IMR-90 (cell line): ENCODE results near the gene PBX3. TPM values are rescaled to one million over a fixed set of nuclear protein-coding genes. Genes with fewer than 3 reads are reported as not detected.

Source experiments
- ATAC-seq: fragments of 200-7000 bp; cut with Tn5 transposase; 2 replicates; pipeline ENCODE4 v1.9.1; 2020; ENCODE audit warnings: low read depth, mild to moderate bottlenecking, moderate library complexity
- BruUV-seq: library from RNA; stranded (reverse); fragments of 400-500 nt; replicated peaks from 2 replicates; lab custom pipeline; 2021; lab: Mats Ljungman, UMichigan
- CTCF ChIA-PET: fragments of 300-600 bp; formaldehyde crosslinking; extraction: SDS; loops from one replicate; lab custom pipeline; 2021; ENCODE audit warnings: antibody characterized with exemption; lab: Yijun Ruan, JAX
- POLR2A ChIA-PET: fragments of 300-600 bp; sonication (Branson Sonifier 250); formaldehyde crosslinking; loops from one replicate; lab custom pipeline; 2022; ENCODE audit warnings: antibody characterized with exemption; ENCODE audit not compliant: unreplicated experiment; lab: Charles Lee
- DNase-seq: peaks from one replicate; pipeline ENCODE4 v3.0.0; 2013
- H2AFZ ChIP-seq: replicated peaks from 2 replicates; pipeline ENCODE3; 2013; ENCODE audit warnings: low read length, mild to moderate bottlenecking; ENCODE audit not compliant: poor library complexity
- H2AK5ac ChIP-seq: 2 replicates; pipeline ENCODE4 v1.6.1; 2013; ENCODE audit warnings: low read depth, low read length, inconsistent platforms
- H2AK9ac ChIP-seq: replicated peaks from 2 replicates; pipeline ENCODE3; 2013; ENCODE audit warnings: mild to moderate bottlenecking, low read depth, low read length, moderate library complexity; ENCODE audit not compliant: poor library complexity
- H2BK120ac ChIP-seq: 2 replicates; pipeline ENCODE4 v1.6.1; 2013; ENCODE audit warnings: low read depth, low read length, inconsistent platforms
- H2BK15ac ChIP-seq: 3 replicates; pipeline ENCODE4 v1.6.1; 2013; ENCODE audit warnings: low read depth, low read length, inconsistent platforms
- H2BK20ac ChIP-seq: 2 replicates; pipeline ENCODE4 v1.6.1; 2013; ENCODE audit warnings: low read depth, mild to moderate bottlenecking, inconsistent platforms, low read length, moderate library complexity
- H2BK5ac ChIP-seq: 2 replicates; pipeline ENCODE4 v1.6.1; 2013; ENCODE audit warnings: mild to moderate bottlenecking, low read depth, low read length, inconsistent platforms; ENCODE audit not compliant: poor library complexity, severe bottlenecking
- H3K14ac ChIP-seq: replicated peaks from 2 replicates; pipeline ENCODE4 v1.6.1; 2013; ENCODE audit warnings: low read depth, low read length, inconsistent platforms
- H3K18ac ChIP-seq: 2 replicates; pipeline ENCODE4 v1.6.1; 2013; ENCODE audit warnings: low read depth, low read length, control low read depth
- H3K23ac ChIP-seq: 2 replicates; pipeline ENCODE4 v1.6.1; 2013; ENCODE audit warnings: low read depth, low read length, inconsistent platforms
- H3K27ac ChIP-seq: 2 replicates; pipeline ENCODE4 v1.5.1; 2013; ENCODE audit warnings: mild to moderate bottlenecking, control low read depth, low read length; ENCODE audit not compliant: insufficient read depth
- H3K27me3 ChIP-seq: 2 replicates; pipeline ENCODE4 v1.6.1; 2013; ENCODE audit warnings: low read length; ENCODE audit not compliant: control insufficient read depth, insufficient read depth
- H3K36me3 ChIP-seq: 2 replicates; pipeline ENCODE4 v1.6.1; 2013; ENCODE audit warnings: low read length, mixed read lengths; ENCODE audit not compliant: control insufficient read depth, insufficient read depth
- H3K4ac ChIP-seq: 2 replicates; pipeline ENCODE4 v1.6.1; 2013; ENCODE audit warnings: low read depth, low read length, inconsistent platforms
- H3K4me1 ChIP-seq: 2 replicates; pipeline ENCODE4 v1.6.1; 2013; ENCODE audit warnings: low read length, mixed read lengths; ENCODE audit not compliant: control insufficient read depth, insufficient read depth
- H3K4me2 ChIP-seq: 2 replicates; pipeline ENCODE4 v1.6.1; 2013; ENCODE audit warnings: low read depth, mild to moderate bottlenecking, control low read depth, low read length, moderate library complexity
- H3K4me3 ChIP-seq: 2 replicates; pipeline ENCODE4 v1.5.1; 2013; ENCODE audit warnings: low read depth, mild to moderate bottlenecking, control low read depth, low read length, moderate library complexity; ENCODE audit not compliant: insufficient read depth
- H3K56ac ChIP-seq: 2 replicates; pipeline ENCODE4 v1.6.1; 2013; ENCODE audit warnings: low read length, inconsistent platforms; ENCODE audit not compliant: insufficient read depth; ENCODE audit errors: extremely low read depth
- H3K79me1 ChIP-seq, 2 experiments: 2 replicates each; pipeline ENCODE4 v1.6.1; 2013; ENCODE audit warnings: low read length in 2 of 2, inconsistent platforms in 1 of 2, low read depth in 1 of 2
- H3K9ac ChIP-seq: 2 replicates; pipeline ENCODE4 v1.6.1; 2013; ENCODE audit warnings: low read depth, low read length, control low read depth
- H3K9me1 ChIP-seq: 2 replicates; pipeline ENCODE4 v1.6.1; 2013; ENCODE audit warnings: low read length, inconsistent platforms; ENCODE audit not compliant: insufficient read depth
- H3K9me3 ChIP-seq: 2 replicates; pipeline ENCODE4 v1.6.1; 2013; ENCODE audit warnings: low read length; ENCODE audit not compliant: control insufficient read depth, insufficient read depth
- H4K20me1 ChIP-seq: 2 replicates; pipeline ENCODE4 v1.6.1; 2013; ENCODE audit warnings: low read length, inconsistent platforms; ENCODE audit not compliant: insufficient read depth
- H4K5ac ChIP-seq: 2 replicates; pipeline ENCODE4 v1.6.1; 2013; ENCODE audit warnings: mild to moderate bottlenecking, low read depth, low read length, control low read depth
- H4K8ac ChIP-seq, 2 experiments: 2 replicates each; pipeline ENCODE4 v1.6.1; 2013; ENCODE audit warnings: low read depth in 2 of 2, low read length in 2 of 2, control low read depth in 1 of 2, inconsistent platforms in 1 of 2
- H4K91ac ChIP-seq: 2 replicates; pipeline ENCODE4 v1.6.1; 2013; ENCODE audit warnings: low read depth, low read length, inconsistent platforms; ENCODE audit not compliant: insufficient read depth
- BHLHE40 ChIP-seq: fragments of 150-350 bp; IDR thresholded peaks from 2 replicates; pipeline ENCODE4 v1.6.1; 2016; ENCODE audit warnings: mild to moderate bottlenecking, low read depth, low read length
- CEBPB ChIP-seq: IDR thresholded peaks from 2 replicates; pipeline ENCODE4 v1.6.1; 2012; ENCODE audit warnings: low read depth, low read length, improper control_type of control experiment
- CHD1 ChIP-seq: IDR thresholded peaks from 2 replicates; pipeline ENCODE4 v1.6.1; 2012; ENCODE audit warnings: low read depth, low read length, improper control_type of control experiment
- CTCF ChIP-seq: conservative IDR thresholded peaks from 2 replicates; pipeline ENCODE4 v1.5.1; 2012; ENCODE audit warnings: mild to moderate bottlenecking, low read depth, low read length, improper control_type of control experiment
- ELK1 ChIP-seq: fragments of 150-350 bp; IDR thresholded peaks from 2 replicates; pipeline ENCODE4 v1.6.1; 2016; ENCODE audit warnings: low read depth, mild to moderate bottlenecking, low read length, moderate library complexity, borderline replicate concordance
- MAFK ChIP-seq: IDR thresholded peaks from 2 replicates; pipeline ENCODE4 v1.6.1; 2012; ENCODE audit warnings: low read depth, low read length, improper control_type of control experiment
- MXI1 ChIP-seq: IDR thresholded peaks from 2 replicates; pipeline ENCODE4 v1.6.1; 2012; ENCODE audit warnings: low read depth, mild to moderate bottlenecking, low read length, moderate library complexity, borderline replicate concordance
- NFE2L2 ChIP-seq: fragments of 150-350 bp; IDR thresholded peaks from 2 replicates; pipeline ENCODE4 v1.6.1; 2016; ENCODE audit warnings: low read depth, mild to moderate bottlenecking, low read length
- POLR2A ChIP-seq: IDR thresholded peaks from 2 replicates; pipeline ENCODE4 v1.6.1; 2012; ENCODE audit warnings: mild to moderate bottlenecking, low read depth, low read length
- RAD21 ChIP-seq: IDR thresholded peaks from 2 replicates; pipeline ENCODE4 v1.6.1; 2012; ENCODE audit warnings: low read length, improper control_type of control experiment
- RFX5 ChIP-seq: IDR thresholded peaks from 2 replicates; pipeline ENCODE4 v1.8.0; 2012; ENCODE audit warnings: low read depth, mild to moderate bottlenecking, low read length, moderate library complexity
- SMC3 ChIP-seq: fragments of 150-350 bp; IDR thresholded peaks from 2 replicates; pipeline ENCODE4 v1.6.1; 2016; ENCODE audit warnings: low read depth, mild to moderate bottlenecking, antibody characterized with exemption, low read length, moderate library complexity
- USF2 ChIP-seq: fragments of 150-350 bp; IDR thresholded peaks from 2 replicates; pipeline ENCODE4 v1.6.1; 2017; ENCODE audit warnings: mild to moderate bottlenecking, antibody characterized with exemption, low read length, low read depth
- WGBS, 2 experiments: methylation state at CpG; one replicate each; pipeline versions ENCODE4 v1.1.5 to v1.1.7; 2013; ENCODE audit warnings: missing lambda C conversion rate in 2 of 2; ENCODE audit not compliant: insufficient read length in 1 of 2; ENCODE audit errors: extremely low coverage in 2 of 2; 5-methylcytosine and 5-hydroxymethylcytosine counted together
- dilution Hi-C: fragments of 300-500 bp; cut with HindIII; formaldehyde crosslinking; loops from one replicate; pipeline ENCODE4 v1.14.3; 2018; ENCODE audit warnings: low sequenced_read_pairs; ENCODE audit not compliant: unreplicated experiment
- in situ Hi-C: fragments of 300-500 bp; cut with MboI; formaldehyde crosslinking; loops from 3 replicates; pipeline ENCODE4 v1.14.3; 2019; ENCODE audit warnings: low sequenced_read_pairs, inconsistent platforms, mixed read lengths
- intact Hi-C: fragments of 100-400 bp; cut with micrococcal nuclease; formaldehyde crosslinking; loops from 2 replicates; pipeline ENCODE4 v1.10.0; 2022
- polyA plus RNA-seq, 3 experiments: library from polyadenylated mRNA; depleted of rRNA; stranded (reverse); fragments of >200 nt; gene quantifications; 2 replicates each; pipeline ENCODE4 v1.2.3, GENCODE V29; 2012; ENCODE audit warnings: low replicate concordance in 1 of 3
- total RNA-seq: library from RNA; depleted of rRNA; stranded (reverse); fragments of >200 nt; gene quantifications from 2 replicates; pipeline ENCODE4 v1.2.3, GENCODE V29; 2012

PBX3 gene
- total and polyA plus RNA-seq, 2 of the 4 experiments (the other 2 are of a cell fraction): 12.0 to 15.6 TPM

DNA sequence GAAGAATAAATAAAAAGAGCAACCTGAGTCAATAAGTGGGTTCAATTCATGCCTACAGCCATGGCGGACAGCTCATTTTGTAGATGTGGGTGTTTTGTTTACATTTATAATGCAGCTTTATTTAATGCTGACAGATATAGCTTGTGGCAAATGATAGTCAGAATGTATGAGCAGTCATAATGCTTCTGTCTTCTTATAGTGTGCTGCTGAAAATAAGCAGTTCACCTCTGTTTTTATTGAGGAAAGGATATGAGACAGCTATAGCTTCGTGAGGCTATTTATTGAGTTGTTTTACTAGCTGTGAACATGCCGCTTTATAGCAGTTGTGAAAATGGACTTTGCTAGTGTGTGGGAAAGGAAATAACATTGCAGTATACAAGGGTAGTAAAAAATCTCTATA is 147.4 kb downstream of the PBX3 start:
- H3K9ac ChIP-seq: no peak overlapping the region
- no peak overlapping the region for H4K91ac ChIP-seq
- no peak overlapping the region for H3K56ac ChIP-seq
- H3K27ac ChIP-seq: no peak overlapping the region
- no peak overlapping the region for H2AK9ac ChIP-seq
- TF ChIP-seq SMC3 (no peak), USF2 (no peak), CEBPB (no peak), POLR2A (no peak), RFX5 (no peak), MXI1 (no peak), NFE2L2 (no peak), CTCF (no peak), CHD1 (no peak), RAD21 (no peak), BHLHE40 (no peak), MAFK (no peak), ELK1 (no peak)
- no peak overlapping the region for H2BK5ac ChIP-seq
- no peak overlapping the region for H3K14ac ChIP-seq
- H3K4ac ChIP-seq: no peak overlapping the region
- H3K4me1 ChIP-seq: no peaks in the 10 kb centered on the region
- WGBS, 2 experiments: 100% methylated on average over 1 of the region's 3 CpGs; no CpG with 5 or more reads in 1 of the 2 experiments
- H3K4me2 ChIP-seq: no peak overlapping the region
- no peak overlapping the region for H3K4me3 ChIP-seq
- dilution Hi-C loops: no loop called here
- ChIA-PET POLR2A (no interaction called here), CTCF (interaction anchor here (1.0 kb wide), 1 partner anchor 25 kb away, joined by 5 read pairs; no protein-coding TSS in a partner anchor)
- intact Hi-C loops: no loop called here
- no peaks in the 10 kb centered on the region for H3K9me3 ChIP-seq
- H3K23ac ChIP-seq: no peak overlapping the region
- no peak overlapping the region for H2AK5ac ChIP-seq
- H3K18ac ChIP-seq: no peak overlapping the region
- H4K8ac ChIP-seq: no peak overlapping the region
- in situ Hi-C loops: no loop called here
- no peak overlapping the region for H2BK120ac ChIP-seq
- no peak overlapping the region for H4K5ac ChIP-seq
- H3K9me1 ChIP-seq: no peaks in the 10 kb centered on the region
- DNase-seq: no peak
- H3K27me3 ChIP-seq: no peaks in the 10 kb centered on the region
- no peak overlapping the region for H2BK20ac ChIP-seq
- H2BK15ac ChIP-seq: no peak overlapping the region
- ATAC-seq: no peak
- no peaks in the 10 kb centered on the region for H3K36me3 ChIP-seq
- no TSS peak for BruUV-seq
- no peaks in the 10 kb centered on the region for H4K20me1 ChIP-seq
- H2AFZ ChIP-seq: no peak overlapping the region
- peaks cover 19 to 24% of the 10 kb centered on the region in 2 experiments; a peak in 3 of 4 replicates for H3K79me1 ChIP-seq
